ENCODE measurements around the gene MED13.
"Not testable (repeated sequence)": the region's sequence is repeated elsewhere in the genome, so short reads cannot be mapped to it uniquely, and the experiment has no call there.

Gene MED13

DNA sequence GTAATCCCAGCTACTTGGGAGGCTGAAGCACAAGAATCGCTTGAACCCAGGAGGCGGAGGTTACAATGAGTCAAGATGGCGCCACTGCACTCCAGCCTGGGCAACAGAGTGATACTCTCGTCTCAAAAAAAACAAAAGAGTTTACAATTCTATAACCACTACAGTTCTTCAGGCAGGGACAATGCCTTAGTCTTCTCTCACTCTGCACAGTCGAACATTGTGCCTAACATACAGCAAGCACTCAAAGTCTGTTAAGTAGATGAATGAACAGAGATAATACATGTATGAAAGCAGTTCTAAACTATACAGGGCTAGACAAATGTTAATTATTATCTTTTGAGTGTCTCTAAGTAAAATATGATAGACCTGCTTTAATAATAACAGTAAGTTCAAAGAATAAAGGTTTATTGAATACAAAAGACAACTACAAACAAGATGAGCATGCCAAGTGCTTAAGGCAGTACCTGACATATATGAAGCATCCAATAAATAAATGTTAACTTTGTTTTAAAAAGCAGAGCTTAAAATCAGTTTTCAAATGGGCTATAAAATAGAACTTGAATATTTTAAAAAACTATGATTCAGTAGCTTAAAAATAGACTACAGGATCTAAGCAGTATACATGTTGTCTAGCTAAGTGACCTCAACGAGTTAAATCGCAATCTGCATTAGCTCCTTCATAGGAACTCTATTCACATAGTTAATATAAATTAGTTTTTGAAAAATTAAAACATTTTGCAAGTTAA, 156.6 kb downstream of the MED13 start:
- no peak for DNase-seq (ENCODE audit: low read depth)

DNA sequence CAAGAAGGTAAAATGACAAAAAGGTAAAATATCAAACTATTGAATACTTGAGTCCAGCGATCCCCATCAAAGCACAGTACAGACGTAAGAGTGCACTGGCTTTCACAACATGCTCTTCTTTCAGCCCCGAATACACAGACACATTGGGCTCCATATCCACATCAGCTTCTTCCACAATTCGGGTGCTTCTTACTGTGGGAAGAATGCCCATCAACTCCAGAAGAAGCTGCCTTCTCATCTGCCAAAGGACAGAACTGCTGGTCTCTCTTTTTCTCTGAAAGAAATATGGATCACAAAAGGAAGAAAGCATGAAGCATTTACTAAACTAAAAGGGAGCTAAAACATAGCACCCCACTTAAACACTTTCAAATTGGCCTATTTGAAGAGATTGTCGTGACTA, 157.7 kb downstream of the MED13 start:
- no peak for DNase-seq (ENCODE audit: low read depth)

DNA sequence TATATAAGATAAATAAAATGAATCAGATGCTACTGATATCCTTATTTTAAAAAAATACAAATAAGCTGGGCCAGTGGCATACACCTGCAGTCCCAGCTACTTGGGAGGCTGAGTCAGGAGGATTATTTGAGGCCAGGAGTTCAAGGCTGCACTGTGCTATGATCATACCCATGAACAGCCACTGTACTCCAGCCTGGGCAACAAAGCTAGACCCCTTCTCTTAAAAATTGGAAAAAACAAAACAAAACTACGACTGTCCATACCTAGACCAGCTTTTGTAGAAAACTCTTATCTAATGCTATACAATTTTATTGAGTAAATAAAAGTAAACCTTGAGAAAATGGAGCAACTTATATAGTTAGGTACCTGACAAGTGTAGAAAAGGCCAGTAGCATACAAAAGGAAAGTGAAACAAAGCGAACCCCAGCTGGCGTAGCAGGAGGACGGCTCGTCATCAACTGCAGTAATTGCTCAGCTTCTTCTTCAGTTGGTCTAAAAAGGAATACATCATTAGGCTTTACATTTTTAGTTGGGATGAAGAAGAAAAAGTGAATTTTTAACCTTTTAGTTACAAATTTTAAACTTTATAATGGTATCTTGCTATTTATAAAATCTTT, 160.9 kb downstream of the MED13 start:
- DNase-seq (ENCODE audit: low read depth): peak; percentile 9

DNA sequence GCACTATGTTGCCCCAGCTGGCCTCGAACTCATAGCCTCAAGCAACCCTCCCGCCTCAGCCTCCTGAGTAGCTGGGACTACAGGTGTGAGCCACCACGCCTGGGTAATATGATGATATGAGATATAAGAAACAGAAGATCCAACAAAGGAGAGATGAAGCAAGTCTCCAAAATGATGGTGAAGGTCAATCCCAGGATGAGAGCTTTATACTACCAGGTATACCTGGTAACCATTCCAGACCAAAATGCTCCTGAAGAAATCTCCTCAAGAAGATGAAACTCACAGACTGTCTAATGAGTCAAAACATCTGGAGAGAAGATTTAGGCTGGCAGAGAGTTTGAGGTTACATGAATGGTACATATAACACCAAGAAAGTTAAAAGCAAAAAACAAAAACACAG, 161.8 kb downstream of the MED13 start:
- DNase-seq (ENCODE audit: low read depth): no peak

DNA sequence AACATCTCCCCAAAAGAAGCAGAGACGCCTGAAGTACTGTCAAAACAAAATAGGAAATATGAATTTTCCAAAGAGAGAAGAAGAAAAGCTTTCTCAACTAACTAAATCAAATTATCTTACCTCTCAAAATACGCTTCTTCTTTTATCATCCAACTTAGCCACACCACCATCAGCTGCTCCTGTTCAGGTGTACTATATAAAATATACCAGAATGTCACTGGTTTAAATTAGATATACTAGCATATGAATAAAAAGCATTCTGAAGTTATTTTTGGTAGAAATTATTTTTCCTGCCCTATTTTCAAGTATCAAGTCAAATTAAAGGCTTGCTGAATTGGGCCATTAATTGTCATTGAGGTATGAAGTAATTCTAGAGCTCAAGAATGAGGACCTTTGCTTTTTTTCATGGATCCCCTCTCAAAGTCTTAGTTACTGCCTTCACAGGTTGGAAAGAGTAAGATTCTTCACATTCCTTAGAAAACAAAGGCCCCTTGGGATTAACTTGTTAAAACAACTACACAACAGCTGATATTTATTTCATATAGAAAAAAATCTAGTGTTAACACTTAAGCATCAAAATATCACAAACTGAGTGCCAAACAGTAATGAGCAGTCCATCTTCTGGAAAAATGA, 167.4 kb downstream of the MED13 start:
- DNase-seq (ENCODE audit: low read depth): no peak

DNA sequence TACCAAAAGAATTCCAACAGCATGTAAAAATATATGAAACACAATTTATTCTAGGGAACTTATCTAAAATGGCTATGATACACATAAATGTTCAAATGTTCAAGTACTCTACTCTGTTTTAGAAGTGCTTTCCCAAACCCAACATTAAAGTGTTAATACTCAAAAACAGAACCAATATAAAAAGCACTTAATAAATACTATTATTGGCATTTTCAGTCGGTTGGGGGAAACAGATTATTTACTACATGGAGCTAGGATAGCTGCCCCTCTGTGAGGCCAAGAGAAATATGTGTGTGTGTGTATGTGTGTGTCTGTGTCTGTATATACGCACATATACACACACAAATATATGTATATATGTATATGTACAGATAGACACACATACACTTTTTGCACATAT, 169.7 kb downstream of the MED13 start:
- DNase-seq (ENCODE audit: low read depth): no peak

DNA sequence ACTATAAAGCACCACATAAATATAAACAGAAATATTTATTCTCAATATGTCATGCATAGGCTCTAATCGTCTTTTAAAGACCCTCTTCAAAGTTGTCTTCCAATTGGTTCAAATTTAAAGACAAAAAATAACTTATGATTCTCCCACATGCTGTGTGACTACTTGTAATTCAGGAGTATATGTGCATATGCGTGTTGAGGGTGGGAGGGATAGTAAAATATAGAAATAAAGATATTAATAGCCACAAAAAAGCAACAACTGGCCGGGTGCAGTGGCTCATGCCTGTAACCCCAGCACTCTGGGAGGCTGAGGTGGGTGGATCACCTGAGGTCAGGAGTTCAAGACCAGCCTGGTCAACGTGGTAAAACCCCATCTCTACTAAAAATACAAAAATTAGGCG, 170.8 kb downstream of the MED13 start:
- DNase-seq (ENCODE audit: low read depth): not testable (repeated sequence)

Data from T follicular helper cell (primary cell).